Measurements from ENCODE around the gene IFRD2.

DNA sequence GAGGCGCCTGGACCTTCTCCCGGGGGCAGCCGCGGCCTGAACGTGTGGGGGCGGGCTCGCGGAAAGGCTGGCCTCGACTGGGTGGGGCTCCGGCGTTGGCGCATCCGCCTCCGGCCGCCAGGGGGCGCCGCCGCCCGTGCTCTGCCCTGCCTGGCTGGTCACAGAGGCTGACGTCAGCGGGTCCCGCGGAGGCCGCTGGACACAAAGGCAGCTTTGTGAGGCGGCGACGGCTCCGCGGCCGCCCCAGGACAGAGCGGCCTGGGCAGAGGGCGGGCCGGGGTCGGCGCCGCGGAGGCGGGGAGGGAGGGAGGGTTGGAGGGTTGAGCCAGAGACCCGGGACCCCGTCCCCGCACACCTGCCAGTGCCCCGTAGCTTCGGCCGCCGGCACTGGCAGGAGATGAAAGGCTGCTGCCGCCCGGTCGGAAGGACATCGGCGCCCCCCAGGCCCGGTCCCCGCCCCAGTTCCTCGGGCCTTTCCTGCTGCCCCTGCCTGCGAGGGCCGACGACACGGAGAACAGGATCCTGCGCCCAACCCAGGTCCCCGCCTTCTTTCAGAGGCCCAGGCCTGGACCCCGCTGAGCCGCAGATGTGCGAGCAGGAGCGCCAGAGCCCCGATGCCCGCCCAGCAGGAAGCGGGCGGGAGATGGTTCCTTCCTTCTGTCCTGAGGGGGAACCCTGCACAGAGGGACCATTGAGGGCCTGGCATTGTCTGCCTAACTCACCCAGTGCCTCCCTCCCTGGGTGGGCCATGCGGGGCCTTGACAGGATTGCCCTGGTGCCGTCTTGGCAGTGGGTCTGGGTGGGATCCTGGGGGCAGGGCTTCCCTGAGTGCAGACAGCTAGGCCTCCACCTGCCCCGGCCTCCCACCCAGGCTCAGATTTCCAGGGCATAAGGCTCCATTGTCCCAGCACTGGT is 31.9 kb downstream of the IFRD2 start:
- TF ChIP-seq CTCF (IDR thresholded peaks at IDR 0.05) (peak; percentile 92 to 99 (median 96)), POLR2A (IDR thresholded peaks at IDR 0.05) (peak in 1 of 2 donors; percentile 30)

All from sigmoid colon (tissue), 3 donors.